Left lung (tissue), 10 donors: Measurements from ENCODE around the gene SHCBP1L. TPM values are rescaled to one million over a fixed set of nuclear protein-coding genes. Genes with fewer than 3 reads are reported as not detected.

Experiments
- ATAC-seq: fragments of 200-7000 bp; cut with Tn5 transposase; one replicate; pipeline ENCODE4 v1.9.1; 2020; ENCODE audit warnings: moderate library complexity
- DNase-seq, 4 donors: peaks; one replicate each; pipeline ENCODE4 v3.0.0-alpha.2; 2013 to 2020
- H3K27ac ChIP-seq, 2 donors: fragments of 200-600 bp; sonication (generic) in 1 of 2; one replicate each; pipeline versions ENCODE4 v1.5.0 to v1.8.0; 2020 to 2021
- H3K27me3 ChIP-seq, 2 donors: fragments of 200-600 bp; sonication (generic) in 1 of 2; one replicate each; pipeline versions ENCODE4 v1.5.0 to v1.8.0; 2020 to 2021
- H3K36me3 ChIP-seq, 2 donors: fragments of 200-600 bp; sonication (generic) in 1 of 2; one replicate each; pipeline versions ENCODE4 v1.5.0 to v1.8.0; 2020 to 2021
- H3K4me1 ChIP-seq, 2 donors: fragments of 200-600 bp; one replicate each; pipeline ENCODE4 v1.8.0; 2021
- H3K4me3 ChIP-seq, 2 donors: fragments of 200-600 bp; sonication (generic) in 1 of 2; one replicate each; pipeline versions ENCODE4 v1.5.0 to v1.8.0; 2020 to 2021; ENCODE audit warnings: mild to moderate bottlenecking in 1 of 2
- H3K9me3 ChIP-seq, 2 donors: fragments of 200-600 bp; sonication (generic) in 1 of 2; one replicate each; pipeline versions ENCODE4 v1.5.0 to v1.8.0; 2020 to 2021
- intact Hi-C, 2 donors: fragments of 100-400 bp; cut with DNase I; formaldehyde crosslinking; loops; one replicate each; pipeline versions ENCODE4 v1.11.2 to v1.14.2; 2022
- polyA plus RNA-seq, 6 donors: library from polyadenylated mRNA; unstranded; fragments of 120-200 nt; gene quantifications; one replicate each; pipeline ENCODE4 v1.2.1, GENCODE V29; 2013; ENCODE audit not compliant: insufficient read length in 6 of 6
- total RNA-seq, 2 donors: library from RNA; stranded (reverse); fragmentation: NEBNext Ultra II Directional; extraction: Animal tissue kit (Norgen Biotek cat#: 25700); gene quantifications; one replicate each; pipeline ENCODE4 v1.2.1, GENCODE V29; 2021
- TF ChIP-seq, protein P1 (sequence below), 2 donors: fragments of 200-600 bp; sonication (generic) in 1 of 2; IDR thresholded peaks; one replicate each; pipeline versions ENCODE4 v1.5.0 to v1.8.0; 2021; ENCODE audit warnings: antibody characterized with exemption in 2 of 2
- donor health status: DM: no; HTN: yes; CAD: no.
- donor health status: DM: no; HTN: no; CAD: no.

SHCBP1L gene
- total and polyA plus RNA-seq, 8 donors = 0.27 to 0.86 (median 0.58) TPM; not detected in 2

GRCh38 chr1:182972829-182973228 lies 19.9 kb upstream of the SHCBP1L start:
- ATAC-seq (no peak), DNase-seq (no peak)
- intact Hi-C loops = no loop called here
- Histone ChIP-seq H3K4me3 (no peak overlapping the region), H3K9me3 (no peaks in the 10 kb centered on the region), H3K4me1 (no peaks in the 10 kb centered on the region), H3K36me3 (no peaks in the 10 kb centered on the region), H3K27me3 (no peaks in the 10 kb centered on the region), H3K27ac (no peak overlapping the region)
- TF ChIP-seq, protein P1, sequence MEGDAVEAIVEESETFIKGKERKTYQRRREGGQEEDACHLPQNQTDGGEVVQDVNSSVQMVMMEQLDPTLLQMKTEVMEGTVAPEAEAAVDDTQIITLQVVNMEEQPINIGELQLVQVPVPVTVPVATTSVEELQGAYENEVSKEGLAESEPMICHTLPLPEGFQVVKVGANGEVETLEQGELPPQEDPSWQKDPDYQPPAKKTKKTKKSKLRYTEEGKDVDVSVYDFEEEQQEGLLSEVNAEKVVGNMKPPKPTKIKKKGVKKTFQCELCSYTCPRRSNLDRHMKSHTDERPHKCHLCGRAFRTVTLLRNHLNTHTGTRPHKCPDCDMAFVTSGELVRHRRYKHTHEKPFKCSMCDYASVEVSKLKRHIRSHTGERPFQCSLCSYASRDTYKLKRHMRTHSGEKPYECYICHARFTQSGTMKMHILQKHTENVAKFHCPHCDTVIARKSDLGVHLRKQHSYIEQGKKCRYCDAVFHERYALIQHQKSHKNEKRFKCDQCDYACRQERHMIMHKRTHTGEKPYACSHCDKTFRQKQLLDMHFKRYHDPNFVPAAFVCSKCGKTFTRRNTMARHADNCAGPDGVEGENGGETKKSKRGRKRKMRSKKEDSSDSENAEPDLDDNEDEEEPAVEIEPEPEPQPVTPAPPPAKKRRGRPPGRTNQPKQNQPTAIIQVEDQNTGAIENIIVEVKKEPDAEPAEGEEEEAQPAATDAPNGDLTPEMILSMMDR (IDR thresholded peaks at IDR 0.05) = no peak

- Histone ChIP-seq H3K4me3 (no peak overlapping the region), H3K9me3 (no peaks in the 10 kb centered on the region), H3K27me3 (no peaks in the 10 kb centered on the region), H3K4me1 (no peaks in the 10 kb centered on the region), H3K27ac (no peak overlapping the region), H3K36me3 (no peaks in the 10 kb centered on the region)
- no peak for ATAC-seq
- DNase-seq = no peak
- TF ChIP-seq, protein P1 (IDR thresholded peaks at IDR 0.05) = no peak
- intact Hi-C loops = no loop called here
Measured at GRCh38 chr1:182972231-182972630, 19.3 kb upstream of the SHCBP1L start.

GRCh38 chr1:182971219-182971618 lies 18.3 kb upstream of the SHCBP1L start:
- DNase-seq (no peak), ATAC-seq (no peak)
- Histone ChIP-seq H3K36me3 (no peaks in the 10 kb centered on the region), H3K27ac (no peak overlapping the region), H3K4me1 (no peaks in the 10 kb centered on the region), H3K9me3 (no peaks in the 10 kb centered on the region), H3K27me3 (no peaks in the 10 kb centered on the region), H3K4me3 (no peak overlapping the region)
- TF ChIP-seq, protein P1 (IDR thresholded peaks at IDR 0.05) = no peak
- intact Hi-C loops = no loop called here

DNA sequence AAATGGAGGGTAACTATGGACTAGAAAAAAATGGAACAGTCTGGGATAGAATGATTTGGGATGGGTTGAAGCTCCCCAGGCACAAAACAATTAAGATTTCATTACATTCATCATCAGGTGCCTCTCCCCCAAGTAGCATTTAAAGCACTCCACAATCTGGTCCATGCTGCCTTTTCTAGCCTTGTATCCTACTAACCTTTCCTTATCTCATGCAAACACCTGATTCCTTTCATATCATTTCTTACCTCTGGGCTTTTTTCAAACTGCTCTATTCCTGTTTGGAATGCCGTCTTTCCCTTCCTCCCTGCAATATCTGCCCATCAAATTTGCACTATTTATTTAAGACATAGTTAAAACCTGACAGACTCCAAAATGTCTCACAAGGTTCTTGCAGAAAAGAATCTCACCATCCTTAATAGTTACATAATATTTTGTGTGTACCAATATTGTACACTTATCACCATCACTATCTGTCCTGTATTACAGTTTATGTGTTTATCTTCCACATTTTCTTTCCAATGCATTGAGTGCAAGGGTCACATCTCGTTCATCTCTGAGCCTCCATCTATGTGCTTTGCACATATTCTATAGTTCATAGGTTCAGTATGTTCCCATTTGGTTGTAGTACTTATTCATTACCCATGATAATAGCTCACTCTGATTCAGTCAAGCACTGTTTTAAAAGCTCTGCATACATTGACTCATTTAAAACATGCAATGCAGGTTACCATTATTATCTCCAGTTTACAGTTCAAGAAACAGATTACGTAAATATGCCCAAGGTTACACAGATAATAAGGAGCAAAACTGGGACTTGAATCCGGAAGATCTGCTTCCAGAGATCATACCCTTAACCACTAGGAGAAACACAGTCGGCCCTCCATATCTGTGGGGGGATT lies 16.1 kb upstream of the SHCBP1L start:
- Histone ChIP-seq H3K27ac (no peak overlapping the region), H3K36me3 (no peaks in the 10 kb centered on the region), H3K9me3 (no peaks in the 10 kb centered on the region), H3K27me3 (no peaks in the 10 kb centered on the region), H3K4me1 (no peaks in the 10 kb centered on the region), H3K4me3 (no peak overlapping the region)
- TF ChIP-seq, protein P1 (IDR thresholded peaks at IDR 0.05) = no peak
- DNase-seq (no peak), ATAC-seq (no peak)
- intact Hi-C loops = loop anchor here in 1 of 2 donors (10.0 kb wide), 2 partner anchors 56 to 256 kb away; partner anchors contain the start of gene LAMC1

GRCh38 chr1:182968151-182968741 lies 15.3 kb upstream of the SHCBP1L start:
- intact Hi-C loops = loop anchor here in 1 of 2 donors (10.0 kb wide), 2 partner anchors 57 to 257 kb away; partner anchors contain the start of gene LAMC1
- Histone ChIP-seq H3K4me1 (no peaks in the 10 kb centered on the region), H3K4me3 (no peak overlapping the region), H3K27ac (no peak overlapping the region), H3K27me3 (no peaks in the 10 kb centered on the region), H3K9me3 (no peaks in the 10 kb centered on the region), H3K36me3 (no peaks in the 10 kb centered on the region)
- TF ChIP-seq, protein P1 (IDR thresholded peaks at IDR 0.05) = no peak
- no peak for DNase-seq
- ATAC-seq = peak; percentile 42
